ENCODE results near the gene KRTAP5-2.

The KRTAP5-2 gene

DNA sequence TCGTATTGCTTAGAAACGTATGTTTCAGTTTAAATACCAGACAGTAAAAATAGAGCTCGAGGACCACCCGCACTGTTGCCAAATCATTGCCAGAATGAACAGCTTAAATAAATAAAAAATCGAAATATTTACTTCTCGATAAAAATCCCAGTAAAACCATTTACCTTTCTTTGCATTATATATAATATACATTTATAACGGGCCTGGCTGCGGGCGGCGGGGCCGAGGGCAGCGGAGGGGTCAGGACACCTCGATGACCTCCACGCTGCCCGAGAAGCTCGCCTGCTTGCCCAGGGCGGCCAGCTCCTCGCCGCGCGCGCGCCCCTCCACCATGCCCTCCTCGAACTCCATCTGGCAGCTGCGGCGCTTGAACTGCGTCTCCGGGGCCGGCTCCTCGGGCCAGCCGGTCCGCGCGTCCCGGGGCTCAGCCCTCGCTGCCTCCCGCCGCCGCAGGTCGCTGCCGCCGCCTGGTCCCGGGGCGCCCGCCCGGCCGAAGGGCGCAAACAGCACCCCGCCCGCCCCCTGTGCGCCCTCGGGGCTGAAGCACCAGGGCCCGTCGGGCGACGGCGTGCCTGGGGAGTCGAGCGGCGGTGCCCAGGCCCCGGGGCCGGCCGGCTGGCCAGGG lies 41.7 kb downstream of the KRTAP5-2 start:
- no peak for DNase-seq (ENCODE audit: low read depth)

DNA sequence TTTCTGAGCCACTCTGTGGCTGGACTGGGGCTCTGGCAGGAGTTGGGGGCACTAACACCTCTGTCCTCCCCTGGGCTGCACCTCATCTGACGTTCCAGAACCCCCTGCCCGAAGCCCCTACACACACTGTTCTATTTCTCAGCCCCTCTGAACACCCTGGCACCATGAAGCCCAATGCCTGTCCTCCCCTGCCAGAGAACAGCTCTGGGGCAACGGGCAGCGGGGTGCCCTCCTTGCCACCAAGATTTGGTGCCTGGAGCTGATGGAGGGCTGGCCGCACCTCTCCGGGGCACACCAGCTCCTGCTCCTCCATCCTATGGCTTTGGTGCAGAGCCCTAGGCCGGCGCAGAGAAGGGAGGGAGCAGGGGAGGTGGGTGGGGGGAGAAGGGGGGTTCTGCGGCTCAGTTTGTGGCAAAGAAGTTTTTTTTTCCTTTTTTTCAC lies 42.4 kb downstream of the KRTAP5-2 start:
- no peak for DNase-seq (ENCODE audit: low read depth)

DNA sequence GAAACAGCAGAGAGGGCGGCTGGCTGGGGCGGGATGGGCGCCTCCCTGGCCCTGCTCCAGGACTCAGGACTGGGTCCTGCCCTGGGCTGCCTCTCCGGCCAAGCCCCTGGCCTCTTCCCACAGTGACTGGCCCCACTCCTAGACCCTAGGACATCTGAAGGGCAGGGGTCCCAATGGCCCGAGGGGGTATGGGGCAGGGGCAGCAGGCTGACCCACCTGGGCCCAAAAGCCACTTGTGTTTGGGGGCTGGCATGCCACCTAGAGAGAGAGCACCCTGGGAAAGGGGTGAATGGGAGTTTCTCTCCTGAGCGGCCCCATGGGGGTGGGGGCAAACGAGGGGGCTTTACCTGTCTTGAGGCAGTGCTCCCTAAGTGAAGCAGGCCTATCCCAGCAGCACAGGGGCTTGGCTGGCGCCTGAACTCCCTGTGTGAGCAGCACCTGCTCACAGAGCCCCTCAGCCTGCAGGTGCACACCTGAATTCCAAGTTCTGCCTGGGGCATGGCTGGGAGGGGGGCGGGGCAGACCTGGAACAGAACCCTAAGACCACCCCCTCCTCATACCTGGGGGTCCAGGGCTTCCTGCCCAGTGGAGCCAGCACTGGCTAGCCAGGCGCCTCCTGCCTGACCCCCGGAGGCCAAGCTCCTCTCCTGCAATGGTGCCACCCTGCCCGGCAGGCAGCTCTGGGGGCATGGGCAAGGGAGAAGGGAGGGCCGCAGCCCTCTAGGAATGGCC lies 42.9 kb downstream of the KRTAP5-2 start:
- no peak for DNase-seq (ENCODE audit: low read depth)

DNA sequence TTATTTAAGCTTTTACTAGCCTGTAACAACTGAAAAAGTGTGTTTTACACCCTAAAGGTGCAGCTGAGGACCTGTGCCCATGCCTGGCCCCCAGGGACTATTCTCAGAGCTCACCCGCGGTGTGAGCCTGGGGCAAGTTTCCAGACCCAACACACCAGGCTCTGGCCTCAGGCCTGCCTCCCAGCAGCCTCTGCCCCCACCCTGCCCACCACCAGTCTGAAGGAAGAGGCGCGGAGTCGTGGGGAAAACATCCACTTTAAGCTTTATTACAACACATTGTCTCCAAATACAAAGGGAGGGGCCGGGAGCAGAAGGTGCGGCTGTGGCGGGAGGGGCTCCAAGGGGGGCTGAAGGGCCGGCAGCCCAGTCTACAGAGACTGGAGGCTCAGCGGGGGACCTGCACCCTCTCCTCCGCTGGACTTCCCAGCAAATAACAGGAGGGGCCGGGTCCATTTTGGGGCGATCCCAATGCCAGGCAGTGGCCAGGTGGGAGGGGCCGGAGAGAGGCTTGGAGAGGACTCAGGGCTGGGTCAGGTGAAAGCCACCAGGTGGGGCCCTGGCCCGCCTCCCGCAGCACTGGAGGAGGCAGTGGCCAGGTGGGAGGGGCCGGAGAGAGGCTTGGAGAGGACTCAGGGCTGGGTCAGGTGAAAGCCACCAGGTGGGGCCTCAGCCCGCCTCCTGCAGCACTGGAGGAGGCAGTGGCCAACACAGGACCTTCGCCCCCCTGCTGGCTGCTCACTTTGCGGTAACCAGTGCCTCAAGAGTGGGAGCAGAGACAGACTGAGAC lies 44.1 kb downstream of the KRTAP5-2 start:
- no peak for DNase-seq (ENCODE audit: low read depth)

DNA sequence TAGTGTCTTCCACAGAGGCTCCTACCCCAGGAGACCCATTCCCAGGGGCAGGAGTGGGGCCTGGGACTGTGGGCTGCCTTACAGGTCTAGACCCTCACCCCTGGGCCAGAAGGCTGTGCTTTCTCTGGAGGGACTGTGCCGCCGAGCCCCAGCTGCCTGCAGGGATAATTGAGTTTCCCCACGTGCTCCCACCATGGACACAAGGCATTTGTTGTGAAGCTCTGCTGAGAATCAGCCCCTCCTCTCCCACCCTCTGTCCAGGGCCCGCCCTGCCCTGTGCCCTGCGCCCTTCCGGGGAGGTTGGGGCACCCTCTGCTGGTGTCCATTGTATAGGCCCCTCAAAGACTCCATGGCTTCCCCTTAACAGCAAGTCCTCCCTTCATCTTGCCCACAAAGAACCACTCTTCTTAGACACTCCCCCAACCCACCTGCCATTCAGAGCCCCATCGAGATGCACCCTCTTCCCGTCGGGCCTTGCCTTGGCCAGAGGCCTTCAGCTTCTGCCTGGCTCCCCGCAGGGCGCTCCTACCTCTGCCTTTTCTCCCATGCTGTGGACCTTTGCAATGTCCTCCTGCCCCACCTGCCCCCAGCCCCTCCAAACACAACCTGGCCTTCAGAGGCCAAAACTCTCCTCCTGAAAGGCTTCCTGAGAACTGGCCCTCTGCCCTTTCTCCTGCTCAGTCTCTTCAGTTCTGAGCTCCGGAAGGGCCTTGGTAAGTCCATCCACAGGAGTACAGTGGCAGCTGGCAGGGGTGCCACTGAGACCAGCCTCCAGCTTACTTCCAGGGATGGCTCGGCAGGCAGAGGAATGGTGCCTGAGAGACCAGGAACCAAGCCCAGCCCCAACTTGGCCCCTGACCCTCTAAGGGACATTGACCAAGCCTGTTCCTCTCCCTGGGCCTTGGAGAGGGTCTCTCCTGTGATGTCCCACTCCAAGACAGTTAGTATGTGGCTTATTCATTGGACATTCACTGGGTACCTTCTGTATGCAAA lies 48.5 kb downstream of the KRTAP5-2 start:
- DNase-seq (ENCODE audit: low read depth), result no peak

DNA sequence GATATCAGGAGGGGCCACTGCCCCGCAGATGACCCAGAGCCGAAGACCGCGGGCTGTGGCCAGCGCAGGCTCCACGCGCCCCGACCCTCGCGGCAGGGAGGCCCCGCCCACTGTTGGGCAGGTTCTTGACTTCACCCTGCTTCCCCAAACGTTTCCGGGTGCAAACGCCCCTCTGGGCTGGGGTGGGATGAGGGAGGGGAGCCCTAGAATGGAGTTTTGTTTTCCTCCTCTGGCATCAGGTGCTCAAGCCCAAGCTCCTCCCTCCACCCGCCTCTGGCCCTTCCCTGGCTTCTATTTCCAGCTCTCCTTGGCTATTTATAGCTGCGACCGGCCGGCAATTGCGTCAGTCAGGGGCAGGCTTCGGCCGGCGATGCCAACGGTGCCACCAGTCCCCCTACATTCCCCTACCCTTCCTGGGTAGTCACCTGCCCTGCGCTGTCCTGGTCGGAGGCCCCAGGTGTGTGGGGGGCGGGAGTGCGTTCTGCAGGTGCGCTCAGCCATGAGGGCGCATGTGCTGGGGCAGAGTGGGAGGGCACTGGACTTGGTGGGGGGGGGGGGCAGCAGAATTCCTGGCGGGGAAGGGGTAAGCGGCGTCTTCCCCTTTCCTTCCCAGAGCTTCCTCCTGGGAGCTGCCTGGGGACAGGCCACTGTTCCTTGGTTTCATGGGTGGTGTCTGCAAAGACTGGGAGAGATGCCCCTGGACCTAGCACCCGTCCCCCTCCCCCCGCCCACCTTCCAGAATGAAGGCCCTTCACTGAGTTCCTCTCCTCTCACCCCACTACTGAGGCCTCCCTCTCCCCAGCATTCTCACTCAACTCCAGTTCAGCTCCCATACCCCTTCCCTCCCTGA lies 49.6 kb downstream of the KRTAP5-2 start:
- no peak for DNase-seq (ENCODE audit: low read depth)

DNA sequence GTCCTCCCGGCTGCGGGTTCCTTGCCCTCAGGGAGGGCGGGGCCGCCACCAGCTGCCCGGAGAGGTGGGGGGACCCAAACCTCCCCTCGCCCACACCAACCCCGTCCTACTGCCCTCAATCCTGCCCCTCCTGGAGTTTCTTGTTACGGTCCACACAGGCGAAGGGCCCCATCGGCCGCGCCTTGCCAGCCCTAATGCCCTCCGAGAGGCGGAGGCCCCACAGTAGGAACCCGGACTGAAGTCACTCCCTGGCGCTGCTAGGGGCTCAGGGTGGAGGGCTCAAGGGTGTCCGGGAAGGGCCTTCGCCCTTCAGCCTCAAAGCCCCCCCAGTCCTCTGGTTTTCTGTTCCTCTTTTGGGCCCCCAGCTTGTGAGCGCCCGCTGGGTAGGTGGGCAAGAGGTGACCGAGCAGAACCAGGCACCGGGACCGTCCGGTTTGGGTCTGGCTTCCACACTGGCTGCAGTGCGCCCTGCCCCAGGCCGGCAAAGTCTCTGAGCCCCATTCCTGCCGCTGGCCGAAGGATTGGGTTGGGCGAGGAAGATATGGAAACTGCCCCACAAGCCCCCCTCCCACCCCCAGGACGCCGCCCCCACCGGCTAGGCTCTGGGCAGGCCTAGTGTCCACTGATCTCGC lies 50.5 kb downstream of the KRTAP5-2 start:
- no peak for DNase-seq (ENCODE audit: low read depth)
